ENCODE data around the gene MRPL49.

MRPL49 gene

GRCh38 chr11:65089621-65090020 is 32.5 kb upstream of the MRPL49 start:
- H3K4me3 ChIP-seq (ENCODE audit: control insufficient read depth, low read depth, low read length) = no peak overlapping the region
- no peak for DNase-seq (ENCODE audit: low read depth)
- no peak for TF ChIP-seq CTCF (conservative IDR thresholded peaks at IDR 0.05; ENCODE audit: control insufficient read depth, insufficient read depth, low read depth, low read length)

GRCh38 chr11:65090628-65091027 is 31.5 kb upstream of the MRPL49 start:
- no peak overlapping the region for H3K4me3 ChIP-seq (ENCODE audit: control insufficient read depth, low read depth, low read length)
- no peak for DNase-seq (ENCODE audit: low read depth)
- TF ChIP-seq CTCF (conservative IDR thresholded peaks at IDR 0.05; ENCODE audit: control insufficient read depth, insufficient read depth, low read depth, low read length) = no peak

- H3K4me3 ChIP-seq (ENCODE audit: control insufficient read depth, low read depth, low read length) = peak overlapping the region; percentile 71
- TF ChIP-seq CTCF (conservative IDR thresholded peaks at IDR 0.05; ENCODE audit: control insufficient read depth, insufficient read depth, low read depth, low read length) = no peak
- DNase-seq (ENCODE audit: low read depth) = no peak
Observed at GRCh38 chr11:65095427-65095826, 26.7 kb upstream of the MRPL49 start.

- peak within 1 kb of the TSS; percentile 71 for H3K4me3 ChIP-seq (ENCODE audit: control insufficient read depth, low read depth, low read length)
- no peak for TF ChIP-seq CTCF (conservative IDR thresholded peaks at IDR 0.05; ENCODE audit: control insufficient read depth, insufficient read depth, low read depth, low read length)
- peak; percentile 89 for DNase-seq (ENCODE audit: low read depth)
Observed at GRCh38 chr11:65095974-65096806, 25.9 kb upstream of the MRPL49 start, which contains the start of gene VPS51. TSS of gene VPS51 (plus strand) at chr11:65096214. CDS start at chr11:65096251, 37 bp downstream.

GRCh38 chr11:65096926-65097325 is 25.2 kb upstream of the MRPL49 start:
- no peak for DNase-seq (ENCODE audit: low read depth)
- H3K4me3 ChIP-seq (ENCODE audit: control insufficient read depth, low read depth, low read length) = peak overlapping the region; percentile 71
- TF ChIP-seq CTCF (conservative IDR thresholded peaks at IDR 0.05; ENCODE audit: control insufficient read depth, insufficient read depth, low read depth, low read length) = no peak

- TF ChIP-seq CTCF (conservative IDR thresholded peaks at IDR 0.05; ENCODE audit: control insufficient read depth, insufficient read depth, low read depth, low read length) = peak; percentile 6
- H3K4me3 ChIP-seq (ENCODE audit: control insufficient read depth, low read depth, low read length) = no peak overlapping the region
- peak; percentile 30 for DNase-seq (ENCODE audit: low read depth)
Observed at GRCh38 chr11:65100674-65101350, 21.3 kb upstream of the MRPL49 start.
